Naive thymus-derived CD4-positive, alpha-beta T cell (primary cell): ENCODE data around the gene PPP1R12B. TPM values are rescaled to one million over a fixed set of nuclear protein-coding genes. Genes with fewer than 3 reads are reported as not detected.

Source experiments
- ATAC-seq: fragments of 150-1000 bp; cut with Tn5 transposase; 2 replicates; pipeline ENCODE4 v1.10.0; 2021; ENCODE audit warnings: mild to moderate bottlenecking, moderate library complexity
- CTCF ChIA-PET: fragments of 350-600 bp; sonication (Branson Sonifier 250); formaldehyde crosslinking; loops from one replicate; lab custom pipeline; 2021; ENCODE audit warnings: antibody characterized with exemption; lab: Charles Lee
- POLR2A ChIA-PET: fragments of 350-600 bp; sonication (Branson Sonifier 250); formaldehyde crosslinking; loops from one replicate; lab custom pipeline; 2021; ENCODE audit warnings: antibody characterized with exemption, inconsistent platforms; lab: Charles Lee
- DNase-seq, 9 donors: peaks; one replicate each; pipeline versions ENCODE4 v3.0.0 to v3.0.0-alpha.2; 2020 to 2022; ENCODE audit warnings: mixed read lengths in 1 of 9
- H3K27ac ChIP-seq: one replicate; pipeline ENCODE4 v1.7.0; 2013; ENCODE audit warnings: mild to moderate bottlenecking, low read depth, low read length, moderate library complexity
- H3K27me3 ChIP-seq, 2 donors: one replicate each; pipeline ENCODE4 v1.7.0; 2013; ENCODE audit warnings: low read length in 2 of 2, mild to moderate bottlenecking in 2 of 2, moderate library complexity in 2 of 2; ENCODE audit not compliant: control insufficient read depth in 2 of 2, insufficient read depth in 2 of 2
- H3K36me3 ChIP-seq, 3 experiments: 1 replicate in 2 of 3; 2 replicates in 1 of 3; pipeline ENCODE4 v1.7.0; 2013; ENCODE audit warnings: low read length in 3 of 3, mild to moderate bottlenecking in 3 of 3, moderate library complexity in 1 of 3; ENCODE audit not compliant: insufficient read depth in 3 of 3, control insufficient read depth in 2 of 3
- H3K4me1 ChIP-seq, 2 donors: one replicate each; pipeline ENCODE4 v1.7.0; 2013; ENCODE audit warnings: low read length in 2 of 2, mild to moderate bottlenecking in 2 of 2, moderate library complexity in 1 of 2; ENCODE audit not compliant: control insufficient read depth in 2 of 2, insufficient read depth in 2 of 2
- H3K4me3 ChIP-seq: 2 replicates; pipeline ENCODE4 v1.7.0; 2013; ENCODE audit warnings: mild to moderate bottlenecking, low read length
- H3K9me3 ChIP-seq, 3 experiments: 1 replicate in 2 of 3; 2 replicates in 1 of 3; pipeline ENCODE4 v1.7.0; 2013; ENCODE audit warnings: low read length in 3 of 3; ENCODE audit not compliant: control insufficient read depth in 2 of 3
- H3K27ac Mint-ChIP-seq, 9 donors: one replicate each; pipeline ENCODE4 v1.8.0; 2020 to 2022; ENCODE audit warnings: mixed read lengths in 9 of 9, mild to moderate bottlenecking in 8 of 9, moderate library complexity in 5 of 9, inconsistent platforms in 2 of 9
- H3K27me3 Mint-ChIP-seq, 5 donors: one replicate each; pipeline ENCODE4 v1.8.0; 2021 to 2022; ENCODE audit warnings: mixed read lengths in 5 of 5, mild to moderate bottlenecking in 1 of 5
- H3K36me3 Mint-ChIP-seq, 5 donors: one replicate each; pipeline ENCODE4 v1.8.0; 2020 to 2022; ENCODE audit warnings: mixed read lengths in 5 of 5, mild to moderate bottlenecking in 3 of 5, inconsistent platforms in 1 of 5
- H3K4me1 Mint-ChIP-seq, 7 donors: one replicate each; pipeline ENCODE4 v1.8.0; 2020 to 2022; ENCODE audit warnings: mixed read lengths in 7 of 7, mild to moderate bottlenecking in 3 of 7, inconsistent platforms in 1 of 7
- H3K4me3 Mint-ChIP-seq, 10 donors: one replicate each; pipeline ENCODE4 v1.8.0; 2020 to 2022; ENCODE audit warnings: mild to moderate bottlenecking in 10 of 10, mixed read lengths in 10 of 10, moderate library complexity in 6 of 10, inconsistent platforms in 2 of 10
- H3K9me3 Mint-ChIP-seq, 11 donors: one replicate each; pipeline ENCODE4 v1.8.0; 2020 to 2022; ENCODE audit warnings: mixed read lengths in 11 of 11, mild to moderate bottlenecking in 4 of 11, inconsistent platforms in 1 of 11, moderate library complexity in 1 of 11
- intact Hi-C, 2 donors: fragments of 100-400 bp; cut with micrococcal nuclease; formaldehyde crosslinking; loops; one replicate each; pipeline ENCODE4 v1.15.1; 2023
- polyA plus RNA-seq, 2 donors: library from polyadenylated mRNA; unstranded; fragments of 300-500 nt; fragmentation: Illumina TruSeq; gene quantifications; one replicate each; pipeline ENCODE4 v1.2.3, GENCODE V29; 2021
- total RNA-seq, 6 experiments: library from RNA in 5 of 6; stranded (reverse) in 5 of 6; gene quantifications; 1 replicate in 5 of 6; 2 replicates in 1 of 6; pipeline ENCODE4 v1.2.3 and lab custom pipeline; 2021 to 2026

PPP1R12B gene
- total and polyA plus RNA-seq, 7 experiments from 2014 or later, result 5.2 to 38.1 (median 26.8) TPM

GRCh38 chr1:202310071-202310725 is 38.3 kb upstream of the PPP1R12B start:
- ChIA-PET POLR2A (no interaction called here), CTCF (no interaction called here)
- H3K27ac Mint-ChIP-seq, result no peak overlapping the region
- Histone ChIP-seq H3K9me3 (no peaks in the 10 kb centered on the region), H3K27me3 (no peaks in the 10 kb centered on the region), H3K4me1 (no peaks in the 10 kb centered on the region), H3K4me3 (no peak overlapping the region), H3K27ac (no peak overlapping the region), H3K36me3 (no peaks in the 10 kb centered on the region)
- H3K4me1 Mint-ChIP-seq, result peaks cover 0 to 7% (median 0%) of the 10 kb centered on the region in 7 donors
- H3K27me3 Mint-ChIP-seq, result peaks cover 0 to 21% (median 0%) of the 10 kb centered on the region in 5 donors
- H3K4me3 Mint-ChIP-seq, result no peak overlapping the region
- intact Hi-C loops, result no loop called here
- ATAC-seq (no peak), DNase-seq (no peak)
- no peaks in the 10 kb centered on the region for H3K36me3 Mint-ChIP-seq
- no peaks in the 10 kb centered on the region for H3K9me3 Mint-ChIP-seq

- Mint-ChIP-seq H3K36me3 (no peaks in the 10 kb centered on the region), H3K27me3 (peaks cover 0 to 23% (median 0%) of the 10 kb centered on the region in 5 donors), H3K27ac (no peak overlapping the region), H3K4me1 (peaks cover 0 to 7% (median 0%) of the 10 kb centered on the region in 7 donors), H3K4me3 (no peak overlapping the region), H3K9me3 (no peaks in the 10 kb centered on the region)
- Histone ChIP-seq H3K4me1 (no peaks in the 10 kb centered on the region), H3K36me3 (no peaks in the 10 kb centered on the region), H3K27ac (no peak overlapping the region), H3K27me3 (no peaks in the 10 kb centered on the region), H3K9me3 (no peaks in the 10 kb centered on the region), H3K4me3 (no peak overlapping the region)
- intact Hi-C loops, result no loop called here
- ChIA-PET CTCF (no interaction called here), POLR2A (no interaction called here)
- ATAC-seq, result no peak
- DNase-seq, result no peak
These were observed 37.8 kb upstream of the PPP1R12B start for GRCh38 chr1:202310746-202311145.

- Mint-ChIP-seq H3K9me3 (no peaks in the 10 kb centered on the region), H3K36me3 (no peaks in the 10 kb centered on the region), H3K4me1 (peaks cover 0 to 7% (median 0%) of the 10 kb centered on the region in 7 donors), H3K27me3 (peaks cover 0 to 31% (median 0%) of the 10 kb centered on the region in 5 donors), H3K27ac (peak overlapping the region in 1 of 9 donors; percentile 16), H3K4me3 (no peak overlapping the region)
- Histone ChIP-seq H3K27ac (no peak overlapping the region), H3K9me3 (no peaks in the 10 kb centered on the region), H3K27me3 (no peaks in the 10 kb centered on the region), H3K36me3 (no peaks in the 10 kb centered on the region), H3K4me3 (no peak overlapping the region), H3K4me1 (no peaks in the 10 kb centered on the region)
- CTCF ChIA-PET, result interaction anchor here (0.7 to 1.7 kb wide), 3 partner anchors 35 to 152 kb away, joined by 3 to 6 read pairs (median 3); partner anchors contain the start of gene PTPN7
- intact Hi-C loops, result no loop called here
- DNase-seq (no peak), ATAC-seq (no peak)
- POLR2A ChIA-PET, result no interaction called here
These were observed 36.4 kb upstream of the PPP1R12B start for GRCh38 chr1:202311875-202312635.

GRCh38 chr1:202315576-202316168 is 32.8 kb upstream of the PPP1R12B start:
- peak; percentile 88 for ATAC-seq
- intact Hi-C loops, result loop anchor here (1.0 to 5.0 kb wide), 10 partner anchors 20 to 308 kb away; partner anchors contain the start of genes LGR6 (in 2 of the 2) and PTPN7 (in 1 of the 2)
- no peaks in the 10 kb centered on the region for H3K9me3 ChIP-seq
- ChIA-PET CTCF (interaction anchor here (1.1 to 5.0 kb wide), 8 partner anchors 35 to 160 kb away, joined by 3 to 19 read pairs (median 10); partner anchors contain the start of gene LGR6), POLR2A (interaction anchor here (0.6 kb wide), 1 partner anchor 1479 kb away, joined by 5 read pairs; no protein-coding TSS in a partner anchor)
- Mint-ChIP-seq H3K27me3 (peaks cover 0 to 33% (median 0%) of the 10 kb centered on the region in 5 donors), H3K36me3 (no peaks in the 10 kb centered on the region), H3K27ac (no peak overlapping the region), H3K4me3 (no peak overlapping the region), H3K4me1 (peaks cover 0 to 10% (median 0%) of the 10 kb centered on the region in 7 donors), H3K9me3 (no peaks in the 10 kb centered on the region)
- peak; percentile 42 to 74 (median 64) for DNase-seq
- no peaks in the 10 kb centered on the region for H3K36me3 ChIP-seq
- no peaks in the 10 kb centered on the region for H3K4me1 ChIP-seq
- no peak overlapping the region for H3K4me3 ChIP-seq
- no peaks in the 10 kb centered on the region for H3K27me3 ChIP-seq
- H3K27ac ChIP-seq, result no peak overlapping the region

GRCh38 chr1:202316186-202316585 is 32.3 kb upstream of the PPP1R12B start:
- peaks cover 0 to 10% (median 0%) of the 10 kb centered on the region in 7 donors for H3K4me1 Mint-ChIP-seq
- H3K36me3 Mint-ChIP-seq, result no peaks in the 10 kb centered on the region
- H3K27ac Mint-ChIP-seq, result no peak overlapping the region
- CTCF ChIA-PET, result interaction anchor here (1.0 to 5.0 kb wide), 9 partner anchors 35 to 161 kb away, joined by 3 to 19 read pairs (median 9); partner anchors contain the start of gene LGR6
- no peaks in the 10 kb centered on the region for H3K36me3 ChIP-seq
- no peaks in the 10 kb centered on the region for H3K9me3 Mint-ChIP-seq
- H3K27me3 Mint-ChIP-seq, result peaks cover 0 to 29% (median 0%) of the 10 kb centered on the region in 5 donors
- H3K9me3 ChIP-seq, result no peaks in the 10 kb centered on the region
- H3K27me3 ChIP-seq, result no peaks in the 10 kb centered on the region
- DNase-seq (no peak), ATAC-seq (no peak)
- POLR2A ChIA-PET, result interaction anchor here (0.6 kb wide), 1 partner anchor 1478 kb away, joined by 5 read pairs; no protein-coding TSS in a partner anchor
- intact Hi-C loops, result loop anchor here in 1 of 2 donors (5.0 kb wide), 1 partner anchor 309 kb away; no protein-coding TSS in a partner anchor
- H3K27ac ChIP-seq, result no peak overlapping the region
- H3K4me3 ChIP-seq, result no peak overlapping the region
- H3K4me1 ChIP-seq, result no peaks in the 10 kb centered on the region
- H3K4me3 Mint-ChIP-seq, result no peak overlapping the region
